DMS114 treated with DMSO at 0.1 percent for 48 hours (cell line): ENCODE data around the gene PHB1.
"Not testable (repeated sequence)": the region's sequence is repeated elsewhere in the genome, so short reads cannot be mapped to it uniquely, and the experiment has no call there.

Experiments
- DNase-seq: peaks from one replicate; lab custom pipeline; 2025; ENCODE audit not compliant: unreplicated experiment; lab: John Stamatoyannopoulos, UW

The PHB1 gene

DNA sequence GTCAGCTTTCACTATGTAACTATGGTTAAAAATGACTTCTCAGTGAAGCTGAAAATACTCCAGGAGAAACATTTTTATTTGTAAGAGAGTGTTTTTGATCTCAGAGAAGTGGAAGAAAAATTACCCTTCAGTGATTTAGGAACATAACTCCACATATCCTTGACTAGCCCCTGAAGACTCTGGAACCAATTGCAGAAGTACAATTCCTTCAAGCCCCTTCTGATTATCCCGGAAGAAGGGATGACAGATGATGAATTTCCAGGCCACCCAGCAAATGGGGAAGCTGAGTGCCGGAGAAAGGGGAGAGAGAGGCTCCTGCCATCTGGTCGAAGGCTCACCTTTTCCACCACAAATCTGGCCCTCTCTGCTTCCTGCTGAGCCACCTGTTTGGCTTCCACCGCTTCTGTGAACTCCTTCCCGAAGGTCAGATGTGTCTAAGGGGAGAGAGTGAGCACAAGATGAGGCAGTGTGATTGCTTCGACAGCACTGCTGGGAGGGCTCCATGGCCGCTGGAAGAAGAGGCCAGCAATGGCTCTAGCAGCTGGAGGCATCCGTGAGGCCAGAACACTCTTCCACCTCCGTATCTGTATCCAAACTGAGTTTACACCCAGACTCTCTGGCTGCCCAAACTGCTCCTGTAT lies 8.1 kb downstream of the PHB1 start:
- DNase-seq = no peak

DNA sequence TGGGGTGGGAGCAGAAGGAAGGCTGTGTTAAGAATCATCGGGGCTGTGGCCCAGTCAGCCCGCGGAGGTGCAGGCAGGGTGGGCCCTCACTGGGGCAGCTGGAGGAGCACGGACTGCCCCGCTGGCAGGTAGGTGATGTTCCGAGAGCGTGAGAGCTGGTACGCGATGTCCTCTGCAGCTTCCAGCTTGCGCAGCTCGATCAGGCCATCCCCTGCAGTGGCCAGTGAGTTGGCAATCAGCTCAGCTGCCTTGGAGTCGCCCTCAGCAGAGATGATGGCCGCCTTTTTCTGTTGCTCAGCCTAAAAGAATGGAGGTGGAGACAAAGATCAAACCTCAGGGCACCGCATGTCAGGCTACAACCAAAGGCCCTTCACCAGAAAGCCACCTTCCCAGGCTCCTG lies 9.8 kb downstream of the PHB1 start:
- no peak for DNase-seq

DNA sequence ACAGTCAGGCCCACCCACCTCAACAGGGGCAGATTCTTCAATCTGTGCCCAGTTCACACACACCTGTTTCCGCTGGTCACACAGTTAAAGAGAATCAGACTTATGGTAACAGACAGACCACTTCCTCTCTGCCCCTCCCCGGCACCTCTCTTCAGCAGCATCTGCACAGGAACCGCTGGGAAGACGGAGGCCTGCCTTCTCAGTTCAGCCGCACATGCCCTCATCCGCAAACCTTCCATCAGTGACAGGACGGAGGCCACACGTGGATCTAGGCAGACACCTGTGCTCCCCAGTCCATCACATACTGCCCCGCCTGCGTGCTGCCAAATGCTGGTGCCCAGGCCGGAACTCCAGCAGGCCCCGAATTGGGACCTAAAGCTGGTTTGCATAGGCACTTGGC lies 10.3 kb downstream of the PHB1 start:
- no peak for DNase-seq

DNA sequence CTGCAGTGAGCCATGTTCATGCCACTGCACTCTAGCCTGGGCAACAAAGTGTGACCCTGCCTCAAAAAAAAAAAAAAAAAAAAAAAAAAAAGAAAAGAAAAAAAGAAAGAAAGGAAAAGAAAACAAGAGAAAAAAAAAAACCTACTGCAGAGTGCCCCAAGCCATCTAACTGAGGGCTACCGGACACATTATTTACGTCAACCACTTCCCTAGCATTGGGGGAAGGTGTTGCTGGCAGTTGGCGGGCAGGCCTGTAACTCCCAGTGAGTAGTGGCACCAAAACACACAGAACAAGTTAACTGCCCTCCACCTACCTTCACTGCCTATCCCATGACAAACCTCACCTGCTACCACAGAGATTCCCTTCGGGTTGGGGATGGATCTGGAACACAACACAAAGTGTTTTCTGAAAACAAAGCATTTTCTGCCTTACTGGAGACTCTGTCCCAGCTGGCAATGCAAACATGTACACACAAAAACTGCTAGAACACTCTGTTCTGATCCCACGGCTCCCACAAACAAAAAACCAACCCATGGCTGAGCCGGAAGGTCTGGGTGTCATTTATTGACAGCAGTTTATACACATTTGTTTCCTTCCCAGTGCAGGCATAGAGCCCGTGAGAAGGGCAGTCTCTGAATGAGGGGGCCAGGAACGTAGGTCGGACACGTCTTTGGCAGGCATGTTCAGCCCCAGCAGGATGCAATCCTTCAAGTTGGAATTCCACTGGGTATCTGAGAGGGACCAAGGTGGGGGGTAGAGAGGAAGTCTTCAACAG lies 11.0 kb downstream of the PHB1 start:
- no peak for DNase-seq

DNA sequence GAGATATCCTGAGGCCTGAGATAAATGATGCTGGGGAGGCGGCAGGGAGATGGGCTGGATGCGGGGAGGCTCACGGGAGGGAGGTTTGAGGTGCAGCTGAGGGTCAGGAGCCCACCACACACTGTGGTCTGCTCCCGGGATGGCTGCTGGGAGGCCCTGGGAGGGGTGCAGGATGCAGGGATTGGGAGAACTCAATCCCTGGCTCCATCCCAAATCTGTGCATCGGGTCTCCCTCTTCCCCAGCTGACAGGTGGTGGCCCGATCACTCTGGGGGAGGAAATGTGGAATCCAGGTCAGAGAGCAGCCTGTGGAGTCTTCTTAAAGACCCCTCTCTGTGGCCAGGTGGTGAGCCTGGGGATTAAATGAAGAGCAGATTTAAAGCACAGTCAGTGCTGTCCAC lies 12.0 kb downstream of the PHB1 start:
- DNase-seq = no peak

DNA sequence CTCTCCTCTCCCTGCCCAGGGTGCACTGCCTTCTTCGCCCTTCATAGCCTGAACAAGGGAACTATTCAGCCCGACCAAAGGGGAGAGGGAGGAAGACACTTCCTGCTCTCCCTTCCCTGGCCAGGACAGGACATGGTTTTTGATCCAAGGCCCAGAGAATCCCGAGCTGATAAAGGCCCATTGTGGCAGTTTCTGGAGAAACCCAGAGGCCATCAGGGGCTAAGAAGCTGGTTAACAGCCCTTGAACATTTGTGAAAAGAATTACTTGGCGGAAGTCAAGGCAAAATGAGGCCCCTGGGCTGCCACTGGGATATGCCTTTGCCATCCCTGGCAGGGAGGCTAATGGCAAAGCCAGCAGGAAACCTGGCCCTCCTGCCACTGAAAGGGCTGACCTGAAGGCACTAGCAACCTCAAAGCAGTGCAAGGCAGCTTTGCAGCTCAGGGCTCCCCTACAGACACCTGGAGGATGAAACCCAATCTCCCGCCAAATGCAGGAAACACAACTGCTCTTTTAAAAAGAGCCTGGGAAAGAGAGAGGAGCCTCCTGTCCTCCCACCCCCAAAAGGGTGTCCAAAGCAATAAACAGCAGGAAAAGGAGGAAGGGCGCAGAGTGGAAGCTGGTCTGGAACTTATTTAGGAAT lies 12.6 kb downstream of the PHB1 start:
- no peak for DNase-seq

DNA sequence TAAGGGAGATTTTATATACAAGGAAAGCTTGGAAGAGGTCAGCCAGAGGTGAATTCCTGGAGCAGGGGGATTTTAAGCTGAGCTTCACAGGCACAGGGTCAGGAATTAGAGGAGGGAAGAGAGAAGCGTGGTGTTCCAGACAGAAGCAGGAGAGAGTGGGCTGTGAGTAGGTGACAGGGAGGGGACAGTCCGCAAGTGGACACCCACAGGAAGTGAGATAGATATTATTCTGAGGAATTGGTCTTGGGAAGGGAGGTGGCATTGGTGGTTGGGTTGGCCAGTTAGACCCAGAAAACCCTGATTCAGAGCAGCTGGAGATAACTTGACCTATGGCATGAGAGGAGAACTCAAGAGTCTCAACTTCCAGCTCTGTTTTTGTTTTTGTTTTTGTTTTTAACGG lies 14.7 kb downstream of the PHB1 start:
- DNase-seq = no peak

DNA sequence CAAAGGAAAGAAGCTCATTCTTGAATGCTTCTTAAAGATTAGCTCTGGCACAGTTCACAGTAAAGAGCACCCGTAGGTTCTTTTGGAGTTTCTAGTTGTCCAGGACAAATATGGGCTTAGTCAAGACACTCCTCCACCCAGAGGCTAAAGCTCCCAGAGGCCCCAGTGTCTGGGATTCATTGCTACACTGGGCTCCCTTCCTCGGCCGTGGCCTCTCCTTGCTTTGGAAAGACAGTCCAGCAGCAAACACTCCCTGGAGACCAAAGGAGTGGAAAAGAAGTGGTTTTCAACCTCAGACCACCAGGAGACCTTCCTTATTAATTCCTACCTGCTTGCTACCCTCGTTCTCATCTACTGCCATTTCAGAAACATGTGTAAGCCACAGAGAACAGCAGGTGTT lies 17.1 kb downstream of the PHB1 start:
- DNase-seq = no peak

DNA sequence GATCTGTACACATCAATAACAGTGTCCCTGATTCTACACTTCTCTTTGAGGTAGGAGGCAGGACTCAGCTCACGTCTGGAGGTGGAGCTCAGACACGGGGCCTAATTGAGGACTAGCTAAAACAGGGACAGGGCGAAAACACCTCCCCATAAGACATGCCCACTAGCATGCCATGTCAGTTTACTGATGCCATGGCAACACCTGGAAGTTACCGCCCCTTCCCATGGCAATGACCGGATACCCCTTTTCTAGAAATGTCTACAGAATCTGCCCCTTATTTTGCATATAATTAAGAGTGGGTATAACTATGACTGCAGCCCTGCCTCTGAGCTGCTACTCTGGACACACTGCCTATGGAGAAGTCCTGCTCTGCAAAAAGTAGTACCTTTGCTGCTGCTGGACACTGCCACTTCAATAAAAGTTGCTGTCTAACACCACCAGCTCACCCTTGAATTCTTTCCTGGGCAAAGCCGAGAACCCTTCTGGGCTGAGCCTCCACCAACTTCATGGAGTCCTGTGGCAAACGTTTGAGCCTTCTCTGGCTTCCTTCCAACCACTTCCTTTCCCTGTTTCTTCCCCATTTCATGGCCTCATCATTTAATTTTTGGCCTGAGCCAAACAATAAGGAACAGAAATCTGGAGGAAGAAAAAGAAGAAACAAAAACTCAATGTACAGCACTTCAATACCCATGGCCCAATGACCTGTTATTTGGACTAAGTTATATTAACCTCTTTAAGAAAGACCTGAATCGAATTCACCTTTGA lies 21.0 kb downstream of the PHB1 start:
- DNase-seq = no peak

DNA sequence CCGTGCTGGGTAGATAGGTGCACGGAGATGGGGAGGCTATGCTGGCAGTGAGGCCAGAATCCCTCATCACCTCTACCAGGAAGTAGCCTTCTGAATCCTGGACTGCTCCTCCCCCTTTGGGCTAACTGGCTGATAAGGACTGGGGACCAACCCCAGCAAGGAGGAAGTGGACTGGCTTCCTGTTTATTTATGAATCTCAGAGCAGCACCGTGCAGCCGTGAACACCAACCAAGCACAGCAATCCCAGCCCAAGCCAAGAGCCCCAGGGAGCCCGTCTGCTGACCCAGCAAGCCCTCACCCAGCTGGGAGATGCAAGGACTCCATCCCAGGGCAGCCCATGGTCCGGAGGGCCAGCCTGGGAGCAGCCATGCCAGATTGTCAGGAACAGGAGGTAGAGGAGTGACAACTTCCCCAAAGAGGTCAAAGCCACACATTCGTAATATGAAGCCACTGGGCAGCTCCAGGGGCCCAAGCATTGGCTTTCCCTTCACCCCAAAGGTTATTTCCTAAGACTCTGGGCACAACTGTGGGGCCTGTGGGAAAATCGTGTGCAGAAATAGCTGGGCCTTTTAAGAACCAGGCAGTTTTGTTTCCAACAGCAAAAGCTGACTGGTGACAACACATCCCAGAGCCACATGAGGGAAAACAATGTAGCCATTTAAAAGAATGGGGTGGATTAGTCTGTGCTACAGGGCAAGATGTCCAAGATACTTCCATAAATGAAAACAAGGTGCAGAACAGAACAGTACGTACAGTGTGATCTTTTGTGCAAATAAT lies 23.9 kb downstream of the PHB1 start:
- DNase-seq = no peak

DNA sequence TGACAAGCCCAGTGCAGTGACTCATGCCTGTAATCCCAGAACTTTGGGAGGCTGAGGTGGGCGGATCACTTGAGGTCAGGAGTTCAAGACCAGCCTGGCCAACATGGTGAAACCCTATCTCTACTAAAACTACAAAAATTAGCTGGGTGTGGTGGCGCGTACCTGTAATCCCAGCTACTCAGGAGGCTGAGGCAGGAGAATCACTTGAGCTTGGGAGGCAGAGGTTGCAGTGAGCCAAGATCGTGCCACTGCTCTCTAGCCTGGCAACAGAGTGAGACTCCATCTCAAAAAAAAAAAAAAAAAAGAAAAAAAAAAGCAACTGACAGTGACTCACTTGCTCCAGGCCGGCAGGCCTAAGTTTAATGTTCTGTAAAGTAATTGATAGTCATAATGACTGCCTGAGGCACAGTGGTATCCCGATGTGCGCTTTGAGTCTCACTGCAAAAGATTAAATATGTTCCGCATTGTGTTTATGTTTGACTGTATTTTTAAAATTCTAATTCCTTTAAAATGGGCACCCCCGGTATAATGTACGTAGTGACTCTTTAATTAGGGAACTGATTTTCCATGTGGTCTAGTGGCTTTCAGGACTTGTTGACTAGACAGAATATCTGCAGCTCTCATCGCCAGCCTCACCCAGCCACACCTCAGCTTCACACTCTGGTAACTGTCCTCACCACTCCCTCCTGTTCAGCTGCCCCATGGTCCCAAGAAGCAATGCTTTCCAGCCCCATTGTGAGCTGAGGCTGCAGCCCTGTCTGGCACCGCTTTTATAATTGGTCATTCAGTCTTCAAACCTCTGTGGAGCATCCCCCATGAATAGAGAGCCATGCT lies 25.0 kb downstream of the PHB1 start:
- not testable (repeated sequence) for DNase-seq

DNA sequence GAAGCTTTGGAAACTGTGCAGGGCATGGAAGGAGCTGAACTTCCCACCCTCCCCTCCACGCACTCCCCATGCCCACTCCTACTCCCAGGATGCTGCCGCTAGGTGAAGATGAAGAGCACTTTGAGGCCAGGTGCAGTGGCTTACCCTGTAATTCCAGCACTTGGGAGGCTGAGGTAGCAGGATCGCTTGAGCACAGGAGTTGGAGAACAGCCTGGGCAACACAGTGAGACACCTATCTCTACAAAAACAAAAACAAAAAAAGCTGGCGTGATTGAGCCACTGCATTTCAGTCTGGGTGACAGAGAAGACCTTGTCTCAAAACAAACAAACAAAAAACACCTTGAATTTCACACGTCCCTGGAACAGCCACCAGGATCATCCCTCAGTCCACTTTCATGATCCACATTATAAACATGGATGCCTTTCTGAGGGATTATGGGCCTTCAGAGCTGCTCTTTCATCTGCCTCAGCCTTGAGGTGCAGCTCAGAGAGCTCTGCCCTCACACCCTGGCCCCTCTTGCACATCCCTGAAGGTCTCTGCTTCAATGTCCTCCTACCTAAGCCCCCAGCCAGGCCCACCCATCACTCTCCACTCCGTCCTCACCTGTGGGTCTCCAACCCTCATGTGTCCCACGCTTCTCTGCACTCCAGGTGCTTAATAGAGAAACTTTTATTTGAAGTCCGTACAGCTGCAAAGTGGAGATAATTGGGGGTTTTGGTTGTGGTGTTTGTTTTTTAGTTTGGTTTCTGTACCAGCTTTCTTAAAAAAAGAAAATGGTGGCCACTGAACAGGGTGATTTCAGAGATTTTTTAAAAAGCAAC lies 25.8 kb downstream of the PHB1 start:
- no peak for DNase-seq

DNA sequence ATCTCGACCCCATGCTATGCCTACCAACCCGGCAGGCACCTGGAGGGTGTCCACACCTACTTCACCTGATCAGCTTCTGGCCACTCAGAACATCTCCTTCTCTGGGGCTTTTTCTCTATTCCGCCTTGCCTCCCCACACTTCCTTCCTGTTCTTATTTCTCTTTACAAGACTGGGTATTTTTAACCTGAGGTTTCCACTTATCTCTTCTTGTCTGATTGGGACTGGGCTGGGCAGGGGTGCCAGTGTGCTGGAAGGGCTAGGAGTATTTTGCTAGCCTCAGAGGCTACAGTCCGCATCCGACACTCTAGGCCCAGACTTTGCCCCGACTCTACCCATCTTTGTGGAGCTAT lies 26.4 kb downstream of the PHB1 start:
- DNase-seq = no peak

DNA sequence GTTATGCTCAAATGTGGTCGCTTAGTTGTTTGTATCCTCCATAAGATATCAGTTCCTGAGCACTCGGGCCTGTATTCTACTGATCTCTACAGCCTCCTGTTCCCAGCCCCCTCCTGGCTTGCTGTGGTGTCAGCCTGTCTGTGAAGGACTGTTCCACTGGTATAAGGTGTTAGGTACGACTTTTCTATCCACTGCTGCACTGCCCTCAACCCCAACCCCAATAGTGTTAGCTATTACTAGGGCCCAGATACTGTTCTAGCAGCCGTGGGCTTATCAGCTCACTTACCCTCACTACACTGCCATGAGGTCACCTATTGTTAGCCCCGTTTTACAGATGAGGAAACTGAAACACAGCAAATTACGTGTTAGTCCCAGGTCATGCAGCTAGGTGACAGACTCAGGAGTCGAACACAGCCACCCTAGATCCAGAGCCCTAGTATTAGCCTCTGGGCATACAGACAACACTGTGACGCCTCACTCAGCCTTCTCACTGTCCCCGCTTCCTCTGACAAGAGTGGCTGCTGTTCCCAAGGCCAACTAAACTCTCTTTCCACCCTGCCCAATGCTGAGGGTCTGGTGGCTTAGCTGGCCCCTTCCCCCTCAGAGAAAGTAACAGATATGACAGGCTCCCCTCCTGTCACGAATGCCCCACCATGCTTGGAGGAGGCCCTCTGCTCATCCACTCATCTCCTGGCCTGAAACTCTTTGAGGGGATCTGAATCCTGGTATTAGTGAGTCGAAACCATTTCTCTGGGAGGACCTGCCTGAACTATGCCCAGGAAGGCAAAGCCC lies 27.0 kb downstream of the PHB1 start:
- no peak for DNase-seq

DNA sequence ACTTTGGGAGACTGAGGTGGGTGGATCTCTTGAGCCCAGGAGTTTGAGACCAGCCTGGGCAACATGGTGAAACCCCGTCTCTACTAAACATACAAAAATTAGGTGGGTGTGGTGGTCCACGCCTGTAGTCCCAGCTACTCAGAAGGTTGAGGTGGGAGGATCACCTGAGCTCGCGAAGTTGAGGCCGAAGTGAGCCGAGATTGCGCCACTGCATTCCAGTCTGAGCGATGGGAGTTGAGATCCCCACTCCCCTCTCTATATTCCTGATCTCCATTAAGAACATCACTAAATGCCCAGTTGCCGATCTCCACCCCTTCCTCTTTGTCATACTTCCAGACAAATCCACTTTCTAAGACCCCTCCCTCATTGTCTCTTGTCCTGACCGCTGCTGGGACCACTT lies 28.3 kb downstream of the PHB1 start:
- DNase-seq = no peak

DNA sequence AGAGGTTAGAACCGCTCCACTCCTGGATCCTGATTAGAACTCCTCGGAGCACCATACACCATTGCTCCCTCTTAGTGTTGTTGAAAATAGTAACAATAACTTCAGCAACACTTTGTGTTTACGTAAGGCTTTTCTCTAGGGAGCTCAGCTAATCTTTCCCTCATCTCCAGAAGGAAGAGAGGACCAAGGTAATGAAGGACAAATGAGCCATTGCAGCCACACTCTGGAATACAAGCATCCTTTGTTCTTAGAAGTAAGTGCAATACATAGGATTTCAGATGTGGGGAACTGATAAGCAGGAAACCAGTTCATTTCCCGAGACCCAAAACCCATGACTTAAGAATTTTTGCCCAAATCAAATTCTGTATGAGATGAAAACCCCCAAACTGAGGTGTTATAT lies 29.7 kb downstream of the PHB1 start:
- DNase-seq = no peak

DNA sequence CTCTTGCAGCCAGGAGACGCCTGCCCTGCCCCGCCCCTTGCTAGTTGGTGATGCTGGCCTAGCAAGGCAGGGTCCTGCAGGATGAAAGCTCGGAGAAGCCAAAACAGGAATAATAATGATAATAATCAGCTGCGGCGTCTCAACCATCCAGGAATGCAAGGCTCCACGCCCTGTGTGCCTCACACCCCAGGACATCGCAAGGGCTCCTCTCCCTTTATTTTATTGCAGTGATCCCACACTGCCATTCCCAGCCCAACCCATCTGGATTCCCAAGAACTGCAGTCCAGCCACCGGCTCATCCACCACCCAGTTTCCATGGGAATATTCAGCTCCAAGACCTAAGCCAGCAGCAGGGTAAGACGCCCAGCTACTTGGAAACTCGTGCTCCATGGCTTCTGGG lies 31.6 kb downstream of the PHB1 start:
- no peak for DNase-seq

DNA sequence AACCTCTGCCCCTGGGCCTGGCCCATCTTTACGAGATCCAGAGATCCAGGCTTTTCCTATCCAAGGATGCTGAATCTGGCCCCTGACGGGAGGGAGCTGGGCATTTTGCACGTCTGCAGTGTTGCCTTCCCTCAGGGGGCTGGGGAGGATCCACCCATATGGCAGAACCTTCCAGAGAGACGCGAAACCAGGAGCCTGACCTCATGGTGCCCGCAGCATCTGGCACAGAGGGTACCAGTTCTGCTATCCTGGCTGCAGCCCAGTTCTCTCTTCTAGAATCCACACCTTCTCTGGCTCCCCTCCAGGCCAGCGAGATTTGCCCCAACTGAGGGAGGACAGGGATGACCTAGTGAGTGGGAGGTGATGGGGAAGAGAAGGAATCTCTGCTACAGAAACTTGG lies 32.1 kb downstream of the PHB1 start:
- no peak for DNase-seq

DNA sequence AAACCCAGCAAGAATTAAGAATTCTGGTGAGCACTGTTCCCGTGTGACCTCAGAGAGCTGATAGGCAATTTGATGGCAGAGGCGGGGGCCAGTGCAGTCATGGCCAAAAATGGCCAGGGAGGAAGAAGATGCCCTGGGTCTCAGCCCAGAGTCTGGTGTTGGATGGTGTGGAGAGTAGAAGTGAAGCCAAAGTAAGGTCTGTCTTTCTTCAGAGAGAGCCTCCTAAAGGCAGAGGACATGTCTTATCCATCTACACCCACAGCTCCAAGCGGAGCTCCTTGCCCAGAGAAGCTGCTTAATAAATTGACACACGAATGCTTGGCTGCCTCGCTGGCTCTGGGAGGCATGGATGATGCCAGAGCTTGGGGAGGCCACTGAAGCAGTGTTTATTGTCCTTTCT lies 32.9 kb downstream of the PHB1 start:
- DNase-seq = no peak
